HepG2 (cell line): ENCODE results near the gene SVOP. TPM values are rescaled to one million over a fixed set of nuclear protein-coding genes. Genes with fewer than 3 reads are reported as not detected.

ENCODE experiments used
- ATF2 ChIP-seq: sonication (generic); formaldehyde crosslinking; IDR thresholded peaks from 2 replicates; pipeline ENCODE4 v1.4.0; 2020; ENCODE audit warnings: missing genetic modification reagents
- KDM6A ChIP-seq: IDR thresholded peaks from 2 replicates; pipeline ENCODE4 v1.6.1; 2016; ENCODE audit warnings: low read depth
- ZBTB40 ChIP-seq, 2 experiments: fragments of 450-650 bp in 1 of 2; sonication (generic) in 1 of 2; formaldehyde crosslinking in 1 of 2; IDR thresholded peaks; 2 replicates each; pipeline versions ENCODE4 v1.6.1 to v1.8.0; 2016 to 2022; ENCODE audit warnings: antibody characterized with exemption in 1 of 2, mild to moderate bottlenecking in 1 of 2, missing genetic modification reagents in 1 of 2
- ZNF7 ChIP-seq: IDR thresholded peaks from 2 replicates; pipeline ENCODE4 v1.6.1; 2016; ENCODE audit warnings: missing biosample characterization, missing genetic modification reagents
- polyA plus RNA-seq, 8 experiments: library from polyadenylated mRNA; depleted of rRNA in 3 of 8; stranded (reverse) in 7 of 8; unstranded in 1 of 8; fragments of >200 nt; fragmentation: Illumina TruSeq in 4 of 8; extraction: Trizol in 4 of 8; gene quantifications; 2 replicates each; pipeline versions ENCODE4 v1.2.1 to v1.2.3, GENCODE V29; 2011 to 2016; ENCODE audit warnings: low read depth in 4 of 8, missing spikeins in 1 of 8, mixed read lengths in 1 of 8; ENCODE audit not compliant: insufficient read depth in 1 of 8
- total RNA-seq, 5 experiments: library from RNA; depleted of rRNA; stranded (reverse); fragments of >200 nt; fragmentation: Illumina TruSeq; extraction: Trizol; gene quantifications; 2 replicates each; pipeline ENCODE4 v1.2.3, GENCODE V29; 2016; ENCODE audit warnings: low read depth in 1 of 5

SVOP gene
- total and polyA plus RNA-seq, 2 of the 13 experiments (the other 11 are each of a cell fraction or from before 2014, with no cell fraction given), result not detected

GRCh38 chr12:108966378-108967151 is 54.3 kb downstream of the SVOP start (continued):
- no peak for TF ChIP-seq ZBTB40 (IDR thresholded peaks at IDR 0.05)
- no peak for TF ChIP-seq ZBTB40 (CRISPR knock-in tag; IDR thresholded peaks at IDR 0.05)
- no peak for TF ChIP-seq KDM6A
- TF ChIP-seq ZNF7 (CRISPR knock-in tag), result no peak
- no peak for TF ChIP-seq ATF2
